HG03175 (cell line): Measurements from ENCODE around the gene MTPN.

ENCODE experiments used
- ATAC-seq: cut with Tn5 transposase; IDR thresholded peaks from one replicate; pipeline ENCODE4 v1.9.1; 2021; ENCODE audit warnings: mild to moderate bottlenecking, moderate library complexity; ENCODE audit not compliant: unreplicated experiment

Gene MTPN

DNA sequence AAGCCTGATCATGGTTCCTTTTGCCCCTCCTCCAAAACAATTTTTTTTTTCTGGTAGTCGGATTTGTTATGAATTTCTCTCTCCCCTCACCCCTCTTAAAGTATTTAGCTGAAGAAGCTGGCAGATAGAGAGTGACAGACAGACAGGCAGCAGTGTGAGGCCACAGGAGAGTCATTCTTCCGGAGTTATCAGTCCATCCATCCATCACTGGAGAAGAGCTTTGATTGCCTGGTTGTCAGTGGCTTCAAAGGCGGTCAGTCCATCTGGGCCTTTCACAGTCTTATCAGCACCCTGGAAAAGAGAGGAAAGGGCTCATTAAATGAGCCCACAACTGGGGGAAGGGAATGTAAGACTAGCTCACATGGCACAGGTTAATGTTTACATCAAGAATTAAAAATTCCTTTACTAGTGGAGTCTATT lies 47.4 kb downstream of the MTPN start:
- ATAC-seq, result no peak

DNA sequence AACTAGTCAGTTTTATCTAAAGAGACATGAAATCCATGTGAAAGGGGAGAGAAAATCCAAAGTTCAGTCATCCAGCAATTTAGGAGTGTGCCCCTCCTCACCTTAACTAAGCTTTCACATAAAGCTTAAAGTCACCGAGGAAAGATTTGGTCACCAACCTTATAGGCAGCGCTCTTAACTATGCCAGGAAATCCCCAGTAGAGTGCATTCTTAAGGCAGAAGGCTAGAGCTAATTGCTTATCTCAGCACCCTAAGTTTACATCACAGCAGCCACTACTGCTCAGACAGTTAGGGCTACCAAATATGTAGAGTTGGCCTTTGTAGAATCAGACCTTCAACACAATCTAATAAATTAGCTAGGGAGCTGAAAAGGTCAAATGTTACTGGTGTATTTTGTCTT lies 47.9 kb downstream of the MTPN start:
- ATAC-seq, result no peak

DNA sequence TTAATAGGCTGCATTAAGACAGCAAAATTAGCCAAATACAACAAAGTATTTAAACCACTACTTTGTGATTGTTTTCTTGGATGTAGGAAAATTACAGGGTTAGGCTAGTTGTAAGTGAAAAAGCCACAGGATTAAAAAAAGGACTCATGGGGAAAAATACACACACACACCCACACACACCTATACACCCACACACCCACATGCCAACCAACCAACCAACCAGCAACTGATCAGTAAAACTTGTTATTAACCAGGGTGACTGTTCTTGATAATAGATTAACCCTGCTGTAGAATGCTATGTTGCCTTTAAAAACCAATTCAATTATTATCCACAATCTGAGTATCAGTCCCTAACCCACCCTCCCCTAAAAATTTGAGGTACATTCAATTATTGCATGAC lies 49.0 kb downstream of the MTPN start:
- ATAC-seq, result no peak

DNA sequence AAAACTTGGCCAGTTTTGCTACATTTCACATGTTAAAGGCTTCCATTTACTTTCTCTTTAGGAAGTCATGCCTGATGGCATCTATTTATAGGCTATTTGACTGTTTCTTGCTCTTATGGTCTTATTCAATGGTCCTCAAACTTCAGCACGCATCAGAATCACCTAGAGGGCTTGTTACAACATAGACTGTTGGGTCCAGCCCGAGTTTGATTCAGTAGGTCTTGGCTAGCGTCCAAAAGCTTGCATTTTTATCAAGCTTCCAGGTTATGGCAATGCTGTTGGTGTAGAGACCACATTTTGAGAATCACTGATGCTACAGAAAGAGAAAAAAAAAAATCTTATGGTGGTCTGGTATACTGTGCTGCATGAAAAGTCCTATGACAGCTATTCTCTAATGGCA lies 51.9 kb downstream of the MTPN start:
- no peak for ATAC-seq

DNA sequence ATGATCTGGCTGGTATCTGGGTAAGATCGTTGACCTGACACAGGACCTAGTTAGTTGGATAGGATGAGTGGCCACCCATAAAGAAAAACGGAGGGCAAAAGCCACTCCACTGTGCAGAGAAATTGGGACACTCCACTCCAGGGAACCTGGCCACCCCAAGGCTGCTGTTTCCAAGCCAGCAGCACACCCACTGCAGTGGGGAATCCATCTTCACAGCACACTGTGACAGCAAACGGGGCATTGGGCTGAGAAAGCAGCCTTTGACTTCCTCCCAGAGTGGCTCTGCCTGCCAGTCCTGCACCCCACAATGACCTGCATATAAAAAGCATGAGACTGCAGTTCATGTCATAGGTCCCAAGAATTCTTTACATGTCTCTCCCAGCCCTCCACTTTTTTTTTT lies 52.9 kb downstream of the MTPN start:
- no peak for ATAC-seq

DNA sequence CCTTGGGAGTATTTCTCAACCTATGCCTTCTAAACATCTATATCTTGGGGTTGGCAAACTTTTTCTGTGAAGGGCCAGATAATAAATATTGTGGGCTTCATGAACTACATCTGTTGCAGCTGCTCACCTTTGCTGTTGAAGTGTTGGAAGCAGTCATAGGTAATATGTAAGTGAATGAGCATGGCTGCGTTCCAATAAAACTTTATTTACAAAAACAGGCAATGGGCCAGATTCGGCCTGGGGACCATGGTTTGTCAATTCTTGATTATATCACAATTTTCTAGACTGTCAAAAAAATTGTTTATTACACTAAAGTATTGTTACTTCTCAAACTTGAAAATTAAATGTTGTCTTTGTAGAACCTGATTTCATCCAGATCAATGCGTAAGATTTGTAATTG lies 54.9 kb downstream of the MTPN start:
- ATAC-seq, result no peak

DNA sequence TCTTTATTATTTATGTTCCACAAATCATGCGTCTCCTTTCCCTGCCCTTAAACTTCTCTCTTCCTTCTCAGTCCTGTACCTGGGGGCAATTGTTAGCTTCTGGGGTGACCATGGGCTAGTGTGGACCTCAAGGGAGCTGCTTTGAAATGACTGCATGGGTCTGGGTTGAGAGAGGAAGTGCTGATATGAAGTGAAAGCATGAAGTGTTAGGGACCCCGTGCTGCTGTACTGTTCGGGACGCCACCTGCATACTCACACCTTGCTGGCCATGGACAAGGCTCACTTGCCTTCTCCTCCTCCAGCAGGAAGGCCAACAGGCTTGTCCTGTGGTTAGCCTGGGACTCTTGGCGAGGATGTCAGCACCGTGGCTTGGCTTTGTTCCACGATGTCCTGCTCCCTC lies 56.7 kb downstream of the MTPN start:
- no peak for ATAC-seq

DNA sequence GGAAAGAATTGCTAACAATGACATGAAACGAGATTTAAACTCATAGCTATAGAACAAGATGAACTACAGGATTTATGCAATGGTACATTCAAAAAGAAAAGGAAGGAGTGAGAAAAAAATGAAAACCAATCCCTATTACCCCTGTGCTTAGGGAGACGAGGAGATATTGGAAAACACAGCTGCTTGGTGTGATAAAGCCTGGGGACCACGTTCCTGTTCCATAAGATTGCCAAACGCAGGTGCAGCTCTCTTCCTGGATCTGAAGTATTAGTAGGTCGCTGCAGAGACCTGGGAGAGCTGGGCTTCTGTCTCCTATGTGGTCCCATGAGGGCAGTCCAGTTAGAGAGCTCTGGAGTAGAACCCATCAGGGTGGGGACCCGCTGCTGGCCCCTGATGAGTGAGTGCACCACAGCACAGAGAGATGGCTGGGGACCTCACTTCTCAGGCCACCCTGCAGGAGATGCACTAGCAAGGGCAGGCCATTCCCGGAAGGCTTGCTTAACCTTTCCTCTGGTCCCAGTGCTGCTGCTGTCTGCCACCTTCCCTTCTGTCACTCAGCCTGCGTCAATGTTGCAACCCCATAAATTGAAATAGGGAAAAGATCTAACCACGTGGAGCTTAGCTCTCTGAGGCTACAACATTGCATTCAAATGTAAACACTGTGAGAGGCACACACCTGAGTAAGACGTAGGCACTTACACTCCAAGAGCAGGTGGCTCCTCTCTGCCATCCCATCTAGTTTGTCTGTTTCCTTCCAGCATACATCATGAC lies 57.9 kb downstream of the MTPN start:
- ATAC-seq, result no peak

DNA sequence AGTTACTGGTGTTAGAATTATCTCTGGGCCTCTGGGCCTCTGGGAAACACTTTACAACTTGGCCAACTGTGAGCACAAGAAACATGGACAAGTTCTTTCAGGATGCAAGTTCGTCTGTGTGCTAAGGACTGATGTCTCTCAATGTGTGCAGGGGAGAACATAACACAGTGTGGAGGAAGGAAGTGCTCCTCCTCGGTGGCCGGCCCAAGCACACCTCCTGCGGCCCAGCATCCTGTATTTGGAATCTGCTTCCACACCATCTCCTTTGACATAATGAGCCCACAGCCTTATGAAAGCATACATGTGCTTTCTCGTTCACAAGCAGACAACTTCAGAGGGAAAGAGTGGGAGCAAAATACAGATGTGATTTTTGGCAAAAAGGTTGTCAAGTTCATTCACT lies 59.0 kb downstream of the MTPN start:
- no peak for ATAC-seq

DNA sequence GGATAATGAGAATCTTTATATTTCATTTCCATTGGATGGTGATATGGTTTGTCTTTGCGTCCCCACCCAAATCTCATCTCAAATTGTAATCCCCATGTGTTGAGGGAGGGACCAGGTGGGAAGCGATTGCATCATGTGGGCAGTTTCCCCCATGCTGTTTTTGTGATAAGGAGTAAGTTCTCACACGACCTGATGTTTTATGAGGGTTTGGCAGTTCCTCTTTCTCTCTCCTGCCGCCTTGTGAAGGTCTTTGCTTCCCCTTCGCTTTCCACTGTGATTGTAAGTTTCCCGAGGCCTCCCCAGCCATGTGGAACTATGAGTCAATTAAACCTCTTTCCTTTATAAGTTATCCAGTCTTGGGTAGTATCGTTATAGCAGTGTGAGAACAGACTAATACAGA lies 59.4 kb downstream of the MTPN start:
- no peak for ATAC-seq

DNA sequence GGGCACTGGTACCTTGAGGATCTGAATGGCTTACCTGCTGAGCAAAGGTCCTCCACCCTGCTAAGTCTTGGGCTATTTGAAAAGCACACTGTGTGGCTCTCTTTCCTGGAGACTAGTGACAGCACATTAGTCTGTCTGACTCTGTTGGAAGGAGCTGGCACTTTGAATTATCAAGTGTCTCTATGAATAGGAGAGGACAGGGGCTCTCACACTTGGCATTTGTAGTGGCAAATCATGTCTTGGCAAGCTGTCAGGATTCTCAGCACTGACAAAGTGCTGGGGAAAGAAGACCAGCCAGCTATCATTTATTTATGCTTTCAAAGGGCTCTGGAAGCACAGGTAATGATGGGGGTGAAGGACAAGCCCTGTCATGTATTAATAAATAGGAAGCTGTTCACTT lies 62.8 kb downstream of the MTPN start:
- ATAC-seq, result no peak

DNA sequence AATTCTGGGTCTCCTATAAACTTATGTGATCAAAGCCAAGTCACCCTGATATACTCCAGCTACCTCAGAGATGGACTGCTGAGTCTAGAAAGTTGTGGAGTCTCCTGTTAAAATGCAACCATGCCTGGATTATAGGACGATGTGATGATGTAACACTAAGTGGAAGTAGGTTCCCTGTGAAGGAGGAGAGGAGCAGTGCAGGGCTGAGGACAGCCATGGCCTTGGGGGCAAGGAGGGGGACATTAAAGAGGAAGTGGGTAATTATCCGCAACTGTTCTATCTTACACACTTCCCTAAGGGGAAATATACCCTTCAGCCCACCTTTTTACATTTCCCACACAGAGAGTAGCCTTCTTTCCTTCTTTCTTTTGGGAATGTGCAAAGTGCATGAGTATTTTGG lies 63.8 kb downstream of the MTPN start:
- ATAC-seq, result no peak

DNA sequence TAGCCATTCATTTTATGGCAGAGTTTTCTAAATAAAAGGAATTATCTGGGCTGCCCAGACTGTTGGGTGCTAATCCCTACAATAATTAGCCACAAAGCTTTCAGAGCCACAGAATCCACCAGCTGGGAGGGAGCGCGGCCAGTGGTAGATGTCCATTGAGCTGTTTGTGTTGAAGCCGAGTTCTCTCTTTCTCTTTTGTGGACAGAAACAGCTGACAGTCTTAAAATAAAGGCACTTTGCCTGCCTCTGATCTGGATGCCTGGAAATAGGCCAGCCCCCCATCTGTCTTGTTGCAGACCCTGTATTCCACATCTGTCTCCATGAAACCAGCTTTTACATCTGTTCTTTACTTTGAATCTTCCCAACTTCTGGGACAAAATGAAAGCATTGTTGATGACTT lies 66.1 kb downstream of the MTPN start:
- no peak for ATAC-seq

DNA sequence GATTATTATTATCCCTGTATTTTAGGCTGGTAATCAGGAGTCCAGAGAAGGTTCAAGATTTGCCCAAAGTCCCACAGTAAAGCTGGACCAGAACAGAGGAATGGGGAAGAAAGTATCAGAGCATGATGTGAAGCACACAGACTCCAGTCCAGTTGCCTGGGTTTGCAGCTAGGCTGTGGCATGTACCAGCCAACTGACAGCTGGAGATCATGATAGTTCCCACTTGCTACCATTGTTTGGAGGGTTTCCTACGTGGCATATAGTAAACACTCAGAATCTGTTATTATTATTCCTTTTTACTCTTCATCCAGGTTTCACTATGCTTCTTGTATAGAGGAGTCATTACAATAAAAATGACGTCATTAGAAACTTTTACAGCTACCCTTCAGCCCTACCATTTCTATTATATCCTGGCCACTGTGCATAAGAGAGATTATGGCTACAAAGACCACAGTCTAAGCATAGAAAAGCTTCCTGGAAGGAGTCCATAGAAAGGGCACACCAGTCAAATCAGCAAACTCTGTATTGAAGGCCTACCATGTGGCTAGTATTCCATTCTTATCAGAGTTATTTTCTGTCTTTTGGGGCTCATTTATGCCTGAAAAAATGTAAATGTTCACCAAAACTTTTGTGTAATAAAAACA lies 66.6 kb downstream of the MTPN start:
- no peak for ATAC-seq

DNA sequence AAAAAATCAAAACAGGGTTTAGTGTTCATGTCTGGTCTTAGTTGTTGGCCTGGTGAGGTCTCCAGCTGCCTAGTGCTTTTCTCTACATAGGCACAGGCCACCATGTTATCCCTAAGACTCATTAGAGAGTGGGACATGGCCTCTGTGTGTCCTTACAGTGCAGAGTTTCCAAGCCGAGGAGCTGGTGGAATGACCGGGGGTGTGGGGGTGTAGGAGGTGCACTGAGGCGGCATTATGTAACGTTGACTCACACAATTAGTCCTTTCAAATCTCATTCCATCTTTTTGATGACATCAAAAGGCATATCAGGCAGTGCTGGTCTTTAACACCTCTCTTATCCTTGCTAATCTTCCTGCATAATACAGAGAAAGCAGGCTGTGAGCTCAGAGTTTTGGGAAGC lies 71.3 kb downstream of the MTPN start:
- no peak for ATAC-seq

DNA sequence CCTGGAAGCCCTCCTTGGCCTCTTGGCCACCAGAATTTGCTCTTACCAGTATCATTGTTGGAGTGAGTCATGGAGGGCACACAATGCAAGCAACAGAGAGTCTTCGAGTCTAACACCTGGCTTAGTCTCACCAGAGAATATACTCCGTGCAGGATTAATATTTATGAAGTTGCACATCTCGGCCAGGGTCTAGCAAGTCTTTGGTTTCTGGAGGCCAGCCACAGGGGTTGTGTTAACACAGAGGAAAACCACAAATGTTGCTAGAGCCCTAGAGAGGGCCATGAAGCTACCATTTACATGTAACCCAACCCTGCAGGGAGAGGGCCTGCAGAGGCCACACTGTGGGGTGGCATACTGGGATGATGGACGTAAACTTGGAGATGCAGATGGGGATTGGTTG lies 71.8 kb downstream of the MTPN start:
- ATAC-seq, result no peak

DNA sequence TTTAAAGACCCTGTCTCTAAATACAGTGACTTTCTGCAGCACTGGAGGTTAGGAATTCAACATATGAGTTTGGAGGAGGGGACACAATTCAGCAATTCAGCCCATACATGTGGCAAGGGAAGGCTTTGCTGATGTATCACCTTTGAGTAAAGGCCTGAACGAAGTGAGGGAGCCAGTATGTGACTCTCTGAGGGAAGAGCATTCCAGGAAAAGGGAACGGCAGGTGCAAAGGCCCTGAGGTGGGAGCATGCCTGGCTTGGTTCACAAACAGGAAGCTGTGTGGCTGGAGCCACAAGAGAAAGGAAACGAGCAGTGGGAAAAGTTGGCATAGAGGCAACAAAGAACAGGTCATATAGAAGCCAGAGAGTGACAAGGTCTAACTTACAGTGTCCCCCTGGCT lies 72.9 kb downstream of the MTPN start:
- no peak for ATAC-seq

DNA sequence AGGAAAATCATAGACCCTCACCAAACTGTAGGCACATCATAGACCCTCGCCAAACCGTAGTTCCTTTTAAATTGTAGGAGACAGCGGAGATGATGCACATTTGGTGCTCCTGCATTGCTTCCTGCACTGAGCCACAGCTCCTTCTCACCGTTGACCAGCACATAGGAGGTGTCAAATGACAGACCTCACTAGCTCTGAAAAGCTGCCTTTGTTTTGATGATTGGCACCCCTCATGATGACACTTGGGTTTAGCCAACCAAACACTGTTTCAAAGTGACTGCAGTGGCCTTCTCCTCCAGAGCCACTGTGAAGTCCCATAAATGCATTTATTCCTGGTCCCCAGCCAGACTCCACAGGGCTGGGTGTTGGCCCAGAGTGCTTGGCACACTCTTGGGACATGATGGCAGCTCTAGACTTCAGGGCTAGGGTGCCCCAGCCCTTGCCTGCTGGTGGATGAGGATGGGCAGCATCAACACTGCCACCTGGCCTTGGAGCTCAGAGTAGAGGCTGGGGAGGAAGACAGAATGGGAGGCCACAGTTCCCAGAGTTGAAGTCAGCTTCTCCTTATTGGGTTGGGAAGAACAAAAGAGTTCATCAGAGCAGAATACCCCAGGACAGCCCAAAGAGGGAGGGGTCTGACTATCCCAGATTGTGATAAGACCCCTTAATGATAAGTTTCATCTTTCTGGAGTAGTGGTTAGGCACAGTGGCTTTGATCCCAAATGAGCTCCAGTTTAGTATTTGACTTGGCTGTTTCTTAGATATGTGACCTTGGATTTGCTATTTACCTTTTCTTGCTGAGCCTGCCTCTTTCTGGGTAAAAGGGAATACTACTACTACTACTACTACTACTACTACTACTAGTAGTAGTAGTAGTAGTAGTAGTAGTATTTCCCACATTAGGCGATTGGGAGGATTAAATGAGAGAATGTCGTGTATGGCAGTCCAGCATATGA lies 75.3 kb downstream of the MTPN start:
- no peak for ATAC-seq

DNA sequence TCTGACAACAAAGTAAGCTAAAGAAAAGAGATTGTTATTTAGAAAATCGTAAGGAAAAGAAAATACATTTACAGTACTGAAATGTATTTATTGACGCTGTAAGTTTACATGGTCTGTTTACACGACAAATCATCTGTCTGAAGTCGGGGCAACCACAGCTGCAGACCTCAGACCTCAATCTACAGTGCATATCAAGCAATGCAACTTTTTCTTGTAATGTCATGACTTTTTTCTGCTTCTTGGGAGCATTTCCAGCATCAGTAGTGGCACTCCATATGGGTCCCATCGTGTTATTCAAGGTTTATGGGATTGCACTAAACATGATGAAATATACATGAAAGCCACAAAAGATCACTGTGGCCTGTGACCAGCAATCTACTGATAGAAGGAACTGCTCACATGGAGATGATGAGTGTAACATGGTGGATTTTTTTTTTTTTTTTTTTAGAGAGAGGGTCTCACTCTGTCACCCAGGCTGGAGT lies 77.1 kb downstream of the MTPN start:
- no peak for ATAC-seq

DNA sequence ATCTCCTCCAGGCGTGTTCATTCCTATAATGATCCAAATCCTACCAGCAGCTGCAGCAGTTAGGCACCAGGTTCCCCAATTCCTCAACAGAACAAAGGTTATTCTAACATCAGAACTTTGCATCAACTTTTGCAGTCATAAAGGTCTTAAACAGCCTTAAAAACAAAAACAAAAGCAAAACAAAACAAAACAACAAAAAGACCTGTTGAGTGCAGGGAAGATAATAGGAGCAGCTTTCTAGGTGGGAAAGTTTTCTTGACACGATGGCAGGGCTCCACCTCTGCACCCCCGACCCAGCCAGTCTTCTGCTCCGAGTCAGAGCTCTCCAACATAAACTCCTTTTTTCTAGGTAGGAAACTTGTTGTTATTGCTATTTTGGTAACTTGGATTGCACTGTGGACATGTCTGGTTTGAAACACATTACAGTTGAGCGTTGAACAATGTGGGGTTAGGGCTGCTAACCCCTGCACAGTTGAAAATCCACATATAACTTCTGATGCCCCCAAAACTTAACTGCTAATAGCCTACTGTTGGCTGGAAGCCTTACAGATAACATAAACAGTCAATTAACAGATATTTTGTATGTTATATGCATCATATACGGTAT lies 77.6 kb downstream of the MTPN start:
- ATAC-seq, result no peak

DNA sequence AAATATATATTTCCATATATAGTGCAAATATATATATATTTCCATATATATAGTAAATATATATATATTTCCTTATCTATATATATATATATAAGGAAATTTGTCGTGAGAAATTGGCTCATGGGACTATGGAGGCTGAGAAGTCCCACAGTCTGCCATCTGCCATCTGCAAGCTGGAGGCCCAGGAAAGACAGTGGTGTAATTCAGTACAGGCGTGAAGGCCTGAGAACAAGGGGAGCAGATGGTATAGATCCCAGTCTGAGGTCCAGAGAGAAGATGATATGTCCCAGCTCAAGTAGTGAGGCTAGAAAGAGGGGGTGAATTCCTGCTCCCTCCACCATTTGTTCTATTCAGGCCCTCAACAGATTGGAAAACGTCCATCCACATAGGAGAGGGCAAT lies 78.9 kb downstream of the MTPN start:
- ATAC-seq, result no peak
